ENCODE results near the gene CACNG6.
"Not testable (repeated sequence)": the region's sequence is repeated elsewhere in the genome, so short reads cannot be mapped to it uniquely, and the experiment has no call there.

CACNG6 gene

GRCh38 chr19:53947624-53948023 lies 43.8 kb upstream of the CACNG6 start:
- DNase-seq (ENCODE audit: low read depth), result peak; percentile 8
- H3K4me3 ChIP-seq (ENCODE audit: control insufficient read depth, low read depth, low read length), result no peak overlapping the region
- TF ChIP-seq CTCF (conservative IDR thresholded peaks at IDR 0.05; ENCODE audit: control insufficient read depth, insufficient read depth, low read depth, low read length), result peak; percentile 16

- not testable (repeated sequence) for H3K4me3 ChIP-seq (ENCODE audit: control insufficient read depth, low read depth, low read length); DNase-seq (ENCODE audit: low read depth)
These were observed 42.8 kb upstream of the CACNG6 start for GRCh38 chr19:53948611-53949010.

GRCh38 chr19:53951436-53951835 lies 40.0 kb upstream of the CACNG6 start:
- no peak overlapping the region for H3K4me3 ChIP-seq (ENCODE audit: control insufficient read depth, low read depth, low read length)
- no peak for DNase-seq (ENCODE audit: low read depth)
- no peak for TF ChIP-seq CTCF (conservative IDR thresholded peaks at IDR 0.05; ENCODE audit: control insufficient read depth, insufficient read depth, low read depth, low read length)

- H3K4me3 ChIP-seq (ENCODE audit: control insufficient read depth, low read depth, low read length), result no peak overlapping the region
- no peak for DNase-seq (ENCODE audit: low read depth)
- TF ChIP-seq CTCF (conservative IDR thresholded peaks at IDR 0.05; ENCODE audit: control insufficient read depth, insufficient read depth, low read depth, low read length), result no peak
These were observed 39.5 kb upstream of the CACNG6 start for GRCh38 chr19:53951947-53952346.

- no peak for TF ChIP-seq CTCF (conservative IDR thresholded peaks at IDR 0.05; ENCODE audit: control insufficient read depth, insufficient read depth, low read depth, low read length)
- DNase-seq (ENCODE audit: low read depth), result no peak
- no peak overlapping the region for H3K4me3 ChIP-seq (ENCODE audit: control insufficient read depth, low read depth, low read length)
These were observed 38.1 kb upstream of the CACNG6 start for GRCh38 chr19:53953383-53953782.

GRCh38 chr19:53957448-53958167 lies 33.8 kb upstream of the CACNG6 start:
- no peak for TF ChIP-seq CTCF (conservative IDR thresholded peaks at IDR 0.05; ENCODE audit: control insufficient read depth, insufficient read depth, low read depth, low read length)
- H3K4me3 ChIP-seq (ENCODE audit: control insufficient read depth, low read depth, low read length), result no peak overlapping the region
- no peak for DNase-seq (ENCODE audit: low read depth)

GRCh38 chr19:53958168-53958571 lies 33.3 kb upstream of the CACNG6 start:
- TF ChIP-seq CTCF (conservative IDR thresholded peaks at IDR 0.05; ENCODE audit: control insufficient read depth, insufficient read depth, low read depth, low read length), result no peak
- H3K4me3 ChIP-seq (ENCODE audit: control insufficient read depth, low read depth, low read length), result no peak overlapping the region
- DNase-seq (ENCODE audit: low read depth), result no peak
